ENCODE results near the gene SUSD4.
"Not testable (repeated sequence)": the region's sequence is repeated elsewhere in the genome, so short reads cannot be mapped to it uniquely, and the experiment has no call there.

The SUSD4 gene

GRCh38 chr1:223258751-223259198 lies 105.2 kb downstream of the SUSD4 start:
- Histone ChIP-seq H3K9me3 (replicated peaks in 1 of 11) (no peaks in the 10 kb centered on the region), H3K27ac (no peak overlapping the region), H3K36me3 (no peaks in the 10 kb centered on the region), H3K4me3 (no peak overlapping the region), H3K4me1 (peaks cover 0 to 11% (median 4%) of the 10 kb centered on the region in 10 experiments; a peak in 5 of 20 replicates), H3K4me2 (peak overlapping the region in 8 of 11 experiments; percentile 7 to 42 (median 19); a peak in 5 of 22 replicates), H4K20me1 (no peaks in the 10 kb centered on the region), H3K27me3 (no peaks in the 10 kb centered on the region), H3K9ac (no peak overlapping the region)
- no peak for TF ChIP-seq Cebpa-rat (IDR thresholded peaks at IDR 0.05)

- H3K36me3 ChIP-seq: no peaks in the 10 kb centered on the region
- H3K4me1 ChIP-seq: peaks cover 0 to 11% (median 4%) of the 10 kb centered on the region in 10 experiments; a peak in 5 of 20 replicates
- H4K20me1 ChIP-seq: no peaks in the 10 kb centered on the region
- H3K27me3 ChIP-seq: no peaks in the 10 kb centered on the region
- H3K4me3 ChIP-seq: no peak overlapping the region
- H3K27ac ChIP-seq: no peak overlapping the region
- TF ChIP-seq Cebpa-rat (IDR thresholded peaks at IDR 0.05): no peak
- H3K9me3 ChIP-seq (replicated peaks in 1 of 11): no peaks in the 10 kb centered on the region
- H3K4me2 ChIP-seq: no peak overlapping the region; a peak in 1 of 22 replicates
- no peak overlapping the region for H3K9ac ChIP-seq
Measured at GRCh38 chr1:223257856-223258550, 106.0 kb downstream of the SUSD4 start.

- no peak overlapping the region for H3K27ac ChIP-seq
Measured at GRCh38 chr1:223256034-223256433, 107.9 kb downstream of the SUSD4 start.

GRCh38 chr1:223253916-223254315 lies 110.1 kb downstream of the SUSD4 start:
- Histone ChIP-seq H3K36me3 (no peaks in the 10 kb centered on the region), H3K27ac (no peak overlapping the region), H3K4me1 (peaks cover 0 to 5% (median 4%) of the 10 kb centered on the region in 10 experiments; a peak in 5 of 20 replicates), H4K20me1 (no peaks in the 10 kb centered on the region), H3K4me3 (no peak overlapping the region), H3K9ac (no peak overlapping the region), H3K27me3 (no peaks in the 10 kb centered on the region), H3K9me3 (replicated peaks in 1 of 11) (0 out of 22 replicates have a peak, but pooled peaks cover 0 to 3% (median 0%) of the 10 kb centered on the region in 11 experiments), H3K4me2 (no peak overlapping the region)
- TF ChIP-seq Cebpa-rat (IDR thresholded peaks at IDR 0.05): no peak

More at GRCh38 chr1:223256034-223256433, 107.9 kb downstream of the SUSD4 start:
- Histone ChIP-seq H3K9ac (no peak overlapping the region), H3K4me2 (no peak overlapping the region), H3K27me3 (no peaks in the 10 kb centered on the region), H4K20me1 (no peaks in the 10 kb centered on the region), H3K36me3 (no peaks in the 10 kb centered on the region), H3K4me1 (peaks cover 0 to 11% (median 4%) of the 10 kb centered on the region in 10 experiments; a peak in 5 of 20 replicates), H3K9me3 (replicated peaks in 1 of 11) (0 out of 22 replicates have a peak, but pooled peaks cover 0 to 3% (median 0%) of the 10 kb centered on the region in 11 experiments), H3K4me3 (no peak overlapping the region)
- TF ChIP-seq Cebpa-rat (IDR thresholded peaks at IDR 0.05): no peak

GRCh38 chr1:223251387-223251786 lies 112.6 kb downstream of the SUSD4 start:
- not testable (repeated sequence) for H3K4me3 ChIP-seq; H3K27me3 ChIP-seq; H3K9ac ChIP-seq; H3K4me1 ChIP-seq; H3K36me3 ChIP-seq; H3K27ac ChIP-seq; H4K20me1 ChIP-seq; H3K9me3 ChIP-seq (replicated peaks in 1 of 11); H3K4me2 ChIP-seq

GRCh38 chr1:223250632-223251015 lies 113.4 kb downstream of the SUSD4 start:
- no peak overlapping the region for H3K4me3 ChIP-seq
- no peak for TF ChIP-seq Cebpa-rat (IDR thresholded peaks at IDR 0.05)
- H3K4me1 ChIP-seq: no peaks in the 10 kb centered on the region
- no peaks in the 10 kb centered on the region for H3K36me3 ChIP-seq
- no peaks in the 10 kb centered on the region for H4K20me1 ChIP-seq
- H3K27me3 ChIP-seq: no peaks in the 10 kb centered on the region
- no peak overlapping the region for H3K4me2 ChIP-seq
- no peak overlapping the region for H3K9ac ChIP-seq
- H3K27ac ChIP-seq: no peak overlapping the region
- H3K9me3 ChIP-seq (replicated peaks in 1 of 11): 0 out of 22 replicates have a peak, but pooled peaks cover 0 to 3% (median 0%) of the 10 kb centered on the region in 11 experiments

- Histone ChIP-seq H3K4me2 (no peak overlapping the region), H4K20me1 (no peaks in the 10 kb centered on the region), H3K9me3 (replicated peaks in 1 of 11) (0 out of 22 replicates have a peak, but pooled peaks cover 0 to 3% (median 0%) of the 10 kb centered on the region in 11 experiments), H3K36me3 (no peaks in the 10 kb centered on the region), H3K27me3 (no peaks in the 10 kb centered on the region), H3K4me1 (no peaks in the 10 kb centered on the region), H3K27ac (no peak overlapping the region), H3K4me3 (no peak overlapping the region), H3K9ac (no peak overlapping the region)
- no peak for TF ChIP-seq Cebpa-rat (IDR thresholded peaks at IDR 0.05)
Measured at GRCh38 chr1:223249854-223250631, 113.9 kb downstream of the SUSD4 start.

- Histone ChIP-seq H3K4me2 (no peak overlapping the region), H3K9ac (no peak overlapping the region), H3K9me3 (replicated peaks in 1 of 11) (0 out of 22 replicates have a peak, but pooled peaks cover 0 to 3% (median 0%) of the 10 kb centered on the region in 11 experiments), H3K36me3 (no peaks in the 10 kb centered on the region), H4K20me1 (no peaks in the 10 kb centered on the region), H3K27me3 (no peaks in the 10 kb centered on the region), H3K4me1 (peaks cover 0 to 9% (median 0%) of the 10 kb centered on the region in 10 experiments; a peak in 5 of 20 replicates), H3K4me3 (no peak overlapping the region), H3K27ac (no peak overlapping the region)
- TF ChIP-seq Cebpa-rat (IDR thresholded peaks at IDR 0.05): no peak
Measured at GRCh38 chr1:223248770-223249140, 115.2 kb downstream of the SUSD4 start.

- Histone ChIP-seq H3K9me3 (replicated peaks in 1 of 11) (0 out of 22 replicates have a peak, but pooled peaks cover 0 to 3% (median 0%) of the 10 kb centered on the region in 11 experiments), H3K9ac (no peak overlapping the region), H3K4me2 (no peak overlapping the region), H3K27me3 (no peaks in the 10 kb centered on the region), H3K27ac (no peak overlapping the region), H3K4me3 (no peak overlapping the region), H3K36me3 (no peaks in the 10 kb centered on the region), H4K20me1 (no peaks in the 10 kb centered on the region), H3K4me1 (peaks cover 0 to 9% (median 0%) of the 10 kb centered on the region in 10 experiments; a peak in 5 of 20 replicates)
- TF ChIP-seq Cebpa-rat (IDR thresholded peaks at IDR 0.05): no peak
Measured at GRCh38 chr1:223248001-223248769, 115.8 kb downstream of the SUSD4 start.
